GM18909 (cell line): ENCODE results near the gene SLC26A3.

Source experiments
- ATAC-seq: cut with Tn5 transposase; IDR thresholded peaks from one replicate; pipeline ENCODE4 v1.9.1; 2021; ENCODE audit warnings: mild to moderate bottlenecking; ENCODE audit not compliant: unreplicated experiment, poor library complexity

SLC26A3 gene

DNA sequence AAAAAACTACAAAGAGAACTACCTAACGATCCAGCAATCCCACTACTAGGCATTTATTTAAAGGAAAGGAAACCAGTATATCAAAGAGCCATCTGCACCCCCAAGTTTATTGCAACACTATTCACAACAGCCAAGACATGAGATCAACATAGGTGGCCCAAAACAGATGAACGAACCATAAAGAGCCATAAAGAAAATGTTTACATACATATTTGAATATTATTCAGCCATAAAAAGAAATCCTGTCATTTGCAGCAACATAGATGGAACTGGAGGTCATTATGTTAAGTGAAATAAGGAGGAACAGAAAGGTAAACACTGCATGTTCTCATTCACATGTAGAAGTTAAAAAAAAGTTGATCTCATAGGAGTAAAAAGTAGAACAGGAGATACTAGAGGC lies 15.6 kb upstream of the SLC26A3 start:
- no peak for ATAC-seq

DNA sequence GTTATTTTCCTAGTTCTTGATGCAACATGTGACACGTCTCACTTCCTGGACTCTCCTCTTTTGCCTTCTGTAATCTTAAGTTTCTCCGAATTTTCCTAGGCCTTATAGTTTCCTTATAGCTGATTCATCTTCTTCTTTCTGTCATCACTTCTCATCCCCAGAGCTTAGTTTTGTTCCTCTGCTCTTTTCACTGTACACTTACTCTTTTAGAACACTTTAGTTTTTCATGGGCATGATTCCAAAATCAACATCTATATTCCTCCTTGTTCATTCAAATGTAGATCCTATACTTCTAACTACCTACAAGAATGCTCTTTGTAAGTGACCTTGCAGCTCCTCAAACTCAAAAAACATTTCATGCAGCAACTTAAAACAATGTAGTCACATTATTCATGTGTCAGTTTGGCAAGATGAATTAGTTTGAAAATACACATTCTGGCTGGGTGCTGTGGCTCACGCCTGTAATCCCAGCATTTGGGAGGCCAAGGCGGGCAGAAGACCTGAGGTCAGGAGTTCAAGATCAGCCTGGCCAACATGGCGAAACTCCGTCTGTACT lies 13.1 kb upstream of the SLC26A3 start:
- no peak for ATAC-seq

DNA sequence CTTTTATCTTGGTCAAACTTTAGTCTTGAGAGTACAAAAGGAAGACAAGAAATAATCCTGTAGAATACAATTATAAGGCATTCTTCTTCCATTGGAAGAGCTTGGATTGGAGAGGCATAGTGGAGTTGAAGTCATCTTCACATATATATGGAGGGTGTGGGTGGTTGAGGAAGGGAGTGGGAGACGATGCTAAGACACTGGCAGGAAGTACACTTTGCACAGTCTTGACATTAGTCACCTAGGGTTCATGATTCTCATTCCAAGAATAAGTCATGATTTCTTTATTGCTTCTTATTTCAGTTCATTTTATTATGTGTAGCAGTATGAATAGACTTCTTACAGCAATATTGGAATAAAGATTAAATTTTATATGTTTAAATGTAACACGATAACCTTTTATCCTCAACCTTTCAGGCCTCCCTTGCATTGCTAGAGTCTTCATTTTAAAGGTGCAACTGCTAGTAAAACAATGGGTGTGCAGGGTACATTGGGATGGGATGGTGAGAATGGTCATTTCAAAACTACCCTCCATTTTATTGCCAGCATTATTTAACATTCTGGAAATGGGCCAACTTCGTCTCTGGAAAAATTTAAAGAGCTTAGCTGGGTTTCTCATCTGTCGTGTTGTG lies 12.3 kb upstream of the SLC26A3 start:
- ATAC-seq, result no peak

DNA sequence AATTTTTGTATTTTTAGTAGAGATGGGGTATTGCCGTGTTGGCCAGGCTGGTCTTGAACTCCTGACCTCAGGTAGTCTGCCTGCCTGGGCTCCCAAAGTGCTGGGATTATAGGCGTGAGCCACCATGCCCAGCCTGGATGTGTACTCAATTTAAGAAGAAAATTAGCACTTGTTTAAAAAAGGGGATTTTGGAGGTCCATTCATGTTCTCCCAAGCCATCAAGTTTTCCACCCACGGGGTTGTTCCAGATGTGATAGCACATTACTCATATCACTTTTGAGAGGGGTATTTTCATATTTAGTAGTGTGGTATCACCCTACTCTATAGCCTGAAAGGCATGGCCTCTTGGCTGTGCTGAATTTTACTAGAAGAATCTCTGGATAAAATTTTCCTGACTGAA lies 10.5 kb upstream of the SLC26A3 start:
- no peak for ATAC-seq

DNA sequence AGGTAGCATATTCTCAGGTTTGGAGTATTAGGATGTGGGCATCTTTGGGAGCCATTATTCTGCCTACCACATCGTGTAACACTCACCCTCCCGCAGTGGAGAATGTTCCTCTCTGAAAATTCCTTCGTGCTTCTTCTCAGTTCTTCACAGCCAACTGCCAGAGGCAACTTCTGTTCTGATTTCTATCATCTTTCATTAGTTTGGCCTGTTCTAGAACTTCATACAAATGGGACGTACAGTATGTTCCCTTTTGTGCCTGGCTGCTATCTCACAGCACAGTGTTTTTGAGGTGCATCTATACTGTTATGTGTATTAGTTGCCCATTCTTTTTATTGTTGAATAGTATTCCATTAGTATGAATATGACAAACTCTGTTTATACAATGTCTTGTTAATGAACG lies 8.9 kb upstream of the SLC26A3 start:
- no peak for ATAC-seq

DNA sequence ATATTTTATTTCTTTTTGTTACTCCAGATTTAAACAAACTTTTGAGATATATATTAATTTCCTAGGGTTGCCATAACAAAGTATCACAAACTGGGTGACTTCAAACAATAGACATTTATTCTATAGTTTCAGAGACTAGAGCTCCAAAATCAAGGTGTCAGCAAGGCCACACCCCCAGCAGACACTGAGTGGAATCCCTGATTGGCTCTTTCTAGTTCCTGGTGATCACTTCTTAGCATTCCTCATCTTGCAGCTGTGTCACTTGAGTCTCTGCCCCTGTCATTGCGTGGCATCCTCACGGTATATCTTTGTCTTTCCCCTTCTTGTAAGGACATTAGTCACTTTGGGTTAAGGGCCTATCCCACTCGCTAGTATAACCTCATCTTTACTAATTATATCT lies 7.6 kb upstream of the SLC26A3 start:
- ATAC-seq, result no peak

DNA sequence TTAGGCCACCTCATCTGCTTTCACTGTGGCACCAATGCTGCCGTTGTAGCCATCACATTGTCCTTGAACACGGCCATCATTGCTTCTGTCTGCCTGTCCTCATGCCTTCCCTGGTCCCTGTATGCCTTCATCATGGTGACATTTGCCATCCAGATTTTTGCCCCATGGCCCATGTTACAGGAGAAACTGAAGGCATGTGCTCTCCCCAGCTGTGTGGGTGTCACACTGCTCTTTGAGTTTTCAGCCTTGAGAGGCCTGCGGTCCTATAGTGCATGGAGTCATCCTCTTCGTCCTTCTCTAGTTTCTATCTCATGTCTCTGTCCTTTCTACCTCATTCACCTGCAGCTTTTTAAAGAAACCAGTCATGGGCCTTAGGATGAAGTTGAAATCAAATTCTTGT lies 6.2 kb upstream of the SLC26A3 start:
- ATAC-seq, result no peak

DNA sequence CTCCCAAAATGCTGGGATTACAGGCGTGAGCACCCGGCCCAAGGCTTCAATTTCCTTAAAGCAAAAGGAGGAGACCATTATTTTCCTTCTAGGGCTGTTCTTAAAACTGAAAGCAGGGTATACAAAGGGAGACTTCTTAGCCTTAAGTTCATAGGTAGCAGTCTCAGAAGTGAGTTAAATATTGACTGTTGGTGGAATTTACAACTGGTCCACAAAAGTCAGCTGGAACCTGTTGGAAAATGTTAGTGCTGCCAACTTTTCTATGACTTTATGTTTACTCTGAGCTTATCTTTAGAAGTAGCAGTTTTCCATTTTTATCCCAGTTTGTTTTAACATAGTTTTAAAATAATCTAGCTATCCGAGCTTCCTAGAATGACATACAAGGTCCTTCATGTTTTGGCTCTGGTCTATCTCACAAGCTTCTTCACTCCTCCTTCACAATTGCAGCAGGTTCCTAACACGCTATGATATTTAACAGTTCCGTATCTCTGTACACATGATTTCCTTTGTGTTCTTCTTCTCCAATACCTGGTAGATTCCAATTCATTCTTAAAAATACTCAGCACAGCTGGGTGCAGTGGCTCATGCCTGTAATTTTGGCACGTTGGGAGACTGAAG lies 3.3 kb downstream of the SLC26A3 start:
- no peak for ATAC-seq

DNA sequence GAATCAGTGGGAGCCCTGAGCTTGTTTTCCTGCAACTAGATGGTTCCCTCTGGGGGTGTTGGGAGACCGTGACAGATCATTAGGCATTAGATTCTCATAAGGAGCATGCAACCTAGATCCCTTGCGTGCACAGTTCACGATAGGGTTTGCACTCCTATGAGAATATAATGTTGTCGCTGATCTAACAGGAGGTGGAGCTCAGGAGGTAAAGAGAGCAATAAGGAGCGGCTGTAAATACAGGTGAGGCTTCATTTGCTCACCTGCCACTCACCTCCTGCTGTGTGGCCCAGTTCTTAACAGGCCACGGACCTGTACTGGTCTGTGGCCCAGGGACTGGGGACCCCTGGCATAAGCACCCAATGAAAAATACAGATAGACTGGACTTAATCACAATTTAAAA lies 10.7 kb downstream of the SLC26A3 start:
- no peak for ATAC-seq

DNA sequence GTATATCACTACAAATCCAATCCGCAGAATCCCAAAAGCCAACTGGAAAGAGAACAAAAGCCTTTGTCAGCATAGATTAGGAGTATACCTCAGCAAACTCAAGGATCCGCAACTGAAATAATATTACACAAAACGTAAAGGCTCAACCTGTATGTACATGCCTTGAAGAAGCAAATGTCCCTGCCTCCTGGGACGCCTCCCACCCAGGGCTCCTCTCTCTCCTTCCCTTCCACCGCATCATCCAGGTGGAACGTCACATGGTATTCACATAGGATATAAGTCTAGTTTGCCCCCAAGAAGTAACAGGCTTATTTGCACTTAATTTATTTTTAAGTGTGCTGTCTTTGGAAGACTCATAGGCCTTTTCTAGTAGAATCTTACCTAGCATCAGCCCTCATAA lies 13.4 kb downstream of the SLC26A3 start:
- ATAC-seq, result no peak

DNA sequence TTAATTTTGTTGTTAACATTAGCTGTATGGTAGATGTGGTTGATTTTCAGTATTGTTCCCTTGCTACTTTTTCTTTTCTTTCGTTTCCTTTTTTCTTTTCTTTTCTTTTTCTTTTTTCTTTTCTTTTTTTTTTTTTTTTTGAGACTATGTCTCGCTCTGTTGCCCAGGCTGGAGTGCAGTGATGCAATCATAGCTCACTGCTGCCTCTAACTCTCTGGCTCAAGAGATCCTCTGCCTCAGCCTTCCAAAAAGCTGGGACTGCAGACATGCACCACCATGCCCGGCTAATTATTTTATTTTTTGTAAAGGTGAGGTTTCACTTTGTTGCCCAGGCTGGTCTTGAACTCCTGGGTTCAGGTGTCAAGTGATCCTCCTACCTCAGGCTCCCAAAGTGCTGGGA lies 14.4 kb downstream of the SLC26A3 start:
- ATAC-seq, result no peak

DNA sequence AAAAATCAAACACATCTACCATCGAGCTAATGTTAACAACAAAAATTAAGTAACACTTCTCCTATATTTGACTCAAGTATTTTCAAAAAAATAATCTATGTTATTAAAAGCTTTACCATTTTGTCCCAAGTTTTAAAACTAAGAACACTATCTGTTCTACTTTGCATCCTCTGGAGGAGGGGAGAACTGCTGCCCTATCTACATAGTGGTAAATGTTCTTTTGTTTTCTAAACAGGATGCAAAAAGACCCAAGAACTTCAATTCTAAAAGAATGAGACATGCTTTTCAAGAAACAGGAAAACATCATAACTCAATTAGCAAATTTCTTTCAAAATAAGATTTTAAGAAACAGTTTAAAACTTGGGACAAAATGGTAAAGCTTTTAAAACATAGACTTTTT lies 14.8 kb downstream of the SLC26A3 start:
- ATAC-seq, result no peak

DNA sequence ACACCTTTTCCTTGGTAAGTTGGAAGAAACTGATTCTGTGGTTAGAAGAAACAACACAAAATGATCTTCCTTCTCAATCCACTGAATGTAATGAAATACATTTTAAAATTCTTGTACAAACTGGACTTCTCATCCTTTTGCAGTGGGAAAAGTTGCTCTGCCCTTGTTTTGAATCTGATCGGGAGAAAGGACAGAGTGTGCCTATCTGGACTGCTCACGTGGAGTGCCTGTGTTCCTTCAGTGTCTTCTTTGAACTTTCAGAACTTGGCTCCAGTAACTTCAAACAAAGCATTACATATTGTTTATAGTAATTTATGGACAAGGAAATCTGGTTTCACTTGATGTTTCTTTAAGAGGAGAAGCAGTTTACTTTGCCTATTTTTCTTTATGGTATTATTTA lies 17.1 kb downstream of the SLC26A3 start:
- ATAC-seq, result no peak

DNA sequence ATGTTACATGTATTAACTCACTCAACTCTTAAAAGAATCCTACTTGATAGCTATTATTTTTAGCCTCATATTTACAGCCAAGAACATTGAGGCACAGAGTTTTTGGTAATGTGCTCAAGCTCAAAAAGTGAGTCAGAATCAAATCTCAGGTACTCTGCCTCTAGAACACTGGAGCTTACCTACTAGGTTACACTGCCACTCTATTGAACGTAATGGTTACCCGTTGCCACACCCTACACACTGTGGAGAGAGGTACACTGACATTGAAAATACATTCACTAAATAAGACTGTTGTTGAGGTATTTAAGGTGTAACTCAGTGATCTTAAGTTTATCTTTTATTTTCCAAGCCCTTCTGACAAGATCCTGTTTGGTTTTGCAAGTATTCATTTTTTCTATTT lies 17.9 kb downstream of the SLC26A3 start:
- ATAC-seq, result no peak

DNA sequence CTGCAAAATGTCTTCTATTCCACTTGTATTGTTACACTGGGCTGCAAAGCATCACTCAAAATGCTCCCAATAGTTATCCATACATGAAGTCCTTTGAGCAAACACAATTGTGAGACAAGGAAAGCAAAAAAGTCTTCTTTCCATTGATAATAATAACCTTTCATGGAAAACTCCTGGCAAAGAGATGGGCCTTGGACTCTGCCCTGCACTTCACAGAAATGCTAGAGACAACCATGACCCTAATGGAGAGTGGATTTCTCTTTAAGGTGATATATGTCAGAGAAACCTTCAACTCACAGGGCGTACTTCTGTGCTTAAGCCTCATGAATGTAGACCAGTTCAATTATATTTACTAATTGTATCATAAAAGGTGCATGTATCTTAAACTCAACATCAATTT lies 19.4 kb downstream of the SLC26A3 start:
- no peak for ATAC-seq

DNA sequence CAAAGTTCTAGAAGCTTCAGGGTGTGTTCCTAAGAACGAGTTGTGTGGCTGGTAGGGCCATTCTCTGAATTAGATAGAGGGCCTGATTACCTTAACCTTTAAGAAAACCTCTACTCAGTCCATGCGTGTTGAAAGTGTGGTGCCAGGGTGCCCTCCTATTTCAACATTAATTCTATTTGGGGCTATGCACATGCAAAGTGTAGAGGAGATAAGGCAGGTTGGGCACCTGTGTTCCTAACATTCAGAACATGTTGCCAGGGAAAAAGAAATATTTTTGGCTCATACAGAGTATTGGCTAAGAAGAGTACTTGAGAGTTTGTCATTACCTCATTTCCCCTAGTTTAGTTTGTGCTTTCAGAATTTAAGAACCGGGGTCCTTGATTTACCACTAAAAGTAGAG lies 20.6 kb downstream of the SLC26A3 start:
- ATAC-seq, result no peak

DNA sequence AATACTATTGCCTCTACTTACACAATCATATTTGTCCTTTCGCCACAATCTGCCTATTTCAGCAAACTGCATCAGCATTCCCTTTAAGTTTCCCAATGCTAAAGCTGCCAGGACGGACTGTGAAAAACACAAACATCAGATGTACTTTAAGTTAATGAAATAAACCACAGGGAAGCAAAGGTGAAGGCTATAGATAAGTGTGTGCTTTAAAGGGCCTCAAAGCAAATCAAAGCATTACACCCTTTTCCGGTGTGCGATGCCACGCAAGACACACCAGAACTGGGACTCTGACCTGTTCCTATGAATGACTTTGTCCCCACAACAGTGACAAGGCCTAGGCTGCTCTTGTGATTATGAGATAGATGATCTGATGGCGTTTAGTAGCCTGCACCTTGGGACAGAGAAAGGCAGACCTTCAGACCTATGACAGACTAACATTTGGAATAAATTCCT lies 23.4 kb downstream of the SLC26A3 start:
- no peak for ATAC-seq

DNA sequence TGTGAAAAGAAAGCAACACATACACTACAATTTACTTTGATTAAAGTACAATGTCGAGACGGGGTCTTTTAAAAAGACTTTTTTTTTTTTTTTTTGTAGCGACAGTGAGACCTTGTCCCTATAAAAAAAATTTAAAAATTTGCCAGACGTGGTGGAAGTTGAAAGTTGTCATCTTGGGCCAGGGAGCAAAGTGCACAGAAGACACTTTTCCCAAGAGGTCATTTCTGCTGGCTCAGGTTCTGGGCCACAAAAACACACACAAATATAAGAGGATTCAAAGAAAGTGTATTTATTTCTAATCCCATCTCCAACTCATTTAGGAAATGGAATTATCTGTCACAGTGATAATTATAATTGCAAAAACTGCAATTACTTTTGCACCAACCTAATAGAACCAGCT lies 24.7 kb downstream of the SLC26A3 start:
- ATAC-seq, result no peak

DNA sequence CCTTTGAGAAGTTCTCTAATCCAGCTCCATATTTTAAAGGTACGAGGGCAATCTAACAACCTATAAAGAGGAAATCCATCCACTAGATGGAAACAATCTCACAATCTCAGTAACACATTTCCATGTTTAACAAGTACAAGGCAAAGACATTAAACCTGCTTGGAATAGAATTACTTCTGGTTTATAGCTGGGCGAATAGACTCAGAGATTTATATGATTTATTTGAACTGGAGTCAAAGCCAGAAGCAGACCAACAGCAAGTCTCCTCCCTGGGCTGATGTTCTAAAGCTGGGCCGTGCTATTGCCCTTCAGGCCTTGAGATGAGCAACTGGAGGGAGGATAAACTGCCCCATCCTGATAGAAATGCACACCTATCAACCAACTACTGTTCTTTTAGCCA lies 25.3 kb downstream of the SLC26A3 start:
- no peak for ATAC-seq

DNA sequence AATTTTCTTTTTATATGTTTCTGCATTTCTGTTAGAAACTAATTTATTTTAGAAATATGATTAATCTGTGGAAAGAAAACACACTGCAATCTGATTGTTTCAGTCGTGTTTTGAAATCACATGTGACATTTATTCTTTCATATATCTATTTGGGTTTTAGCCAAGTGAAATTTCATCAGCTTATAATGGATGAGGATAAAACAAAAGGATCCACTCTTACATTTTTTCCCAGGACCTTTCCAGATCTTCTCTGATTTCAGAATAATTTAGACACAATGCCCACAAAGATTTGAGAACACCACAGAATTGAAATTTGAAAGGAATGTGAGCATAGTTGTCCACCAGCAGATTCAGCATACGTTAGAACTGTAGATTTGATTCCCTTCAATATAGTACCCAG lies 30.0 kb downstream of the SLC26A3 start:
- no peak for ATAC-seq

DNA sequence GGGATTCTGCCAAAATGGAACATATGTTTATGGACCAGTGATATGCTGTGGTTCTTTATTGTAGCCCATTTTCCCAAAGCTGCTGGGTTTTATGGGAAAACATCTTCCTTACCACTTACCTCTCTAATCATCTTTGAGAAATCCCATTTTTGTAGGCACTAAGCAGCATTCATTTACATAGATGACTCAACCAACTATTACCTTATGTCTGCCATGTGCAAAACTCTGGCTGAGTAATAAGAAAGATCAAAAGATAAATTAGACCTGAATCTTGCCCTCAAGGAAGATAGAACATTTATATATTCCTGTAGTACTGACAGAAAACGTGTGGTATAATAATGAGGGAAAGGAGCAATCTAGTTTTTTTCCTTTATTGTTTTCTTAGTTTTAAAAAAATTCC lies 34.8 kb downstream of the SLC26A3 start:
- ATAC-seq, result no peak

DNA sequence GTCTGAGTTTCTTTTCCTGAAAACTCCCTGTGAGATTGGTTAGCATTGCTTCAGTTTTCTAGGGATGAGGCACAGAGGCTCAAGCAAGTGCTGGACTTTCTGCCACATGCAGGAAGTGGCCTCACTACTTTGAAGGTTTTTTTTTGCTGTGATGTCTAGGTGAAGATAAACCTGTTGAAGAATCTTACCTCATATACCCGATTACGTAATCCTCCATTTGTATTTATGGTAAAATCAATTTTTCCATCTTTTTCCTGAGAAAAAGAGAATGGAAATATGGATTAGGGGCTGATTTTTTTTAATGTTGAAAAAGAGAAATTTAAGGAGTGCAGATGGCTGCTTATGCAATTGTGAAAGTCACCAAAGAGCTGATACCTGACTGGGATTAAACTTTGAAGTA lies 35.6 kb downstream of the SLC26A3 start:
- ATAC-seq, result no peak
